Activated CD8-positive, alpha-beta memory T cell treated with anti-CD3 and anti-CD28 coated beads, Interleukin-2, amount 10 ng/mL, durations not matched to agents 7 days and 5 days (primary cell): ENCODE measurements around the gene PPAN. TPM values are rescaled to one million over a fixed set of nuclear protein-coding genes. Genes with fewer than 3 reads are reported as not detected.

Experiments
- ATAC-seq: fragments of 150-1000 bp; cut with Tn5 transposase; one replicate; pipeline ENCODE4 v1.10.0; 2021; ENCODE audit warnings: moderate library complexity
- CTCF ChIA-PET: fragments of 350-600 bp; sonication (Branson Sonifier 250); formaldehyde crosslinking; loops from one replicate; lab custom pipeline; 2021; ENCODE audit warnings: antibody characterized with exemption; lab: Charles Lee
- DNase-seq: peaks from one replicate; pipeline ENCODE4 v3.0.0-alpha.2; 2020
- H3K27ac Mint-ChIP-seq: one replicate; pipeline ENCODE4 v1.8.0; 2021; ENCODE audit warnings: mild to moderate bottlenecking, mixed read lengths
- H3K27me3 Mint-ChIP-seq: one replicate; pipeline ENCODE4 v1.8.0; 2021; ENCODE audit warnings: mixed read lengths
- H3K36me3 Mint-ChIP-seq: one replicate; pipeline ENCODE4 v1.8.0; 2021; ENCODE audit warnings: mild to moderate bottlenecking, mixed read lengths
- H3K4me1 Mint-ChIP-seq: one replicate; pipeline ENCODE4 v1.8.0; 2021; ENCODE audit warnings: mixed read lengths
- H3K4me3 Mint-ChIP-seq: one replicate; pipeline ENCODE4 v1.8.0; 2021; ENCODE audit warnings: mild to moderate bottlenecking, moderate library complexity, mixed read lengths
- H3K9me3 Mint-ChIP-seq: one replicate; pipeline ENCODE4 v1.8.0; 2022; ENCODE audit warnings: low read depth, mixed read lengths
- total RNA-seq, 2 experiments: library from RNA; stranded (reverse); gene quantifications; one replicate each; pipeline ENCODE4 v1.2.3, GENCODE V29; 2021

PPAN gene
- total RNA-seq, 2 experiments from 2014 or later, result 98.5 to 115 TPM

GRCh38 chr19:10120538-10121189 is 14.5 kb downstream of the PPAN start:
- Mint-ChIP-seq H3K36me3 (peaks cover 18% of the 10 kb centered on the region), H3K27ac (no peak overlapping the region), H3K4me3 (no peak overlapping the region), H3K4me1 (peaks cover 30% of the 10 kb centered on the region), H3K27me3 (no peaks in the 10 kb centered on the region), H3K9me3 (no peaks in the 10 kb centered on the region)
- no peak for ATAC-seq
- CTCF ChIA-PET, result interaction anchor here (0.6 to 2.0 kb wide), 13 partner anchors 8 to 363 kb away, joined by 3 to 7 read pairs (median 4); partner anchors contain the start of gene PPAN
- no peak for DNase-seq

DNA sequence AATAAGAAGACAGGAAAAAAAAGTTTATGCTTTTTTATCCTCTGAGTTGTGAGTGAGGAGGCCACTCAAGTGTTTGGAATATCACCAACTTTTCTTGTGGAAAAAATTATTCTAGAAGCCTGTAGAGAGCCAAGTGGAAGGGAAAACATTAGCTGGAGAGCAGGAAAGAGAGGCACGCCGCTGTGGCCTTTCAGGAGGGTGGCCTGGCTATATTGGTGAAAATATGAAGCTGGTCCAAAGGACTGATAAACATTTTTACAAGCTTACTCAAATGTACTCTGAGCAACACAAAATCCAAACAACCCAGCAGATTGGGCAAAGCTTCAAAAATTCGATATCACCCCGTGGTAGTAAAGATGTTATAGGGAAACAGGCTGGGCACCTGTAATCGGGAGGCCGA is 15.9 kb downstream of the PPAN start:
- Mint-ChIP-seq H3K36me3 (peaks cover 15% of the 10 kb centered on the region), H3K4me1 (peaks cover 19% of the 10 kb centered on the region), H3K9me3 (no peaks in the 10 kb centered on the region), H3K27me3 (no peaks in the 10 kb centered on the region), H3K4me3 (no peak overlapping the region), H3K27ac (no peak overlapping the region)
- ATAC-seq, result no peak
- DNase-seq, result no peak
- CTCF ChIA-PET, result interaction anchor here (0.7 to 2.2 kb wide), 3 partner anchors 9 to 1467 kb away, joined by 3 to 9 read pairs (median 7); no protein-coding TSS in a partner anchor

- DNase-seq (no peak), ATAC-seq (no peak)
- Mint-ChIP-seq H3K4me3 (no peak overlapping the region), H3K4me1 (peaks cover 7% of the 10 kb centered on the region), H3K27me3 (no peaks in the 10 kb centered on the region), H3K36me3 (peaks cover 15% of the 10 kb centered on the region), H3K27ac (no peak overlapping the region), H3K9me3 (no peaks in the 10 kb centered on the region)
- CTCF ChIA-PET, result no interaction called here
Observed at GRCh38 chr19:10124429-10124828, 18.3 kb downstream of the PPAN start.

DNA sequence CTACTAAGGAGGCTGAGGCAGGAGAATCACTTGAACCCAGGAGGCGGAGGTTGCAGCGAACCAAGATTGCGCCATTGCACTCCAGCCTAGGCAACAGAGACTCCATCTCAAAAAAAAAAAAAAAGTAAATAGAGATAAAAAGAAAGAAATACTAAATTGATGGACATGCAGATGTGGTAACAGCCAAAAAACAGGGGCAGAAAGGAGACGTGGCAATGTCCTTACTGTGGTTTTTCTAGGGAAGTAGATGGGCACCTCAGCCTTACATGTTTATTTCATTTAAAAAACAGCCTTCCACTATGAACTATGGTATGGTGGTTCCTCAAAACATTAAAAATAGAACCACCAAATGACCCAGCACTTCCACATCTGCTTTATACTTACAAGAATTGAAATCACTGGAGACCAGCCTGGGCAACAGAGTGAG is 20.1 kb downstream of the PPAN start:
- H3K9me3 Mint-ChIP-seq, result no peaks in the 10 kb centered on the region
- H3K4me3 Mint-ChIP-seq, result no peak overlapping the region
- CTCF ChIA-PET, result no interaction called here
- H3K27ac Mint-ChIP-seq, result no peak overlapping the region
- no peak for ATAC-seq
- no peak for DNase-seq
- peaks cover 17% of the 10 kb centered on the region for H3K36me3 Mint-ChIP-seq
- H3K27me3 Mint-ChIP-seq, result no peaks in the 10 kb centered on the region
- H3K4me1 Mint-ChIP-seq, result no peaks in the 10 kb centered on the region

- peaks cover 26% of the 10 kb centered on the region for H3K36me3 Mint-ChIP-seq
- H3K27ac Mint-ChIP-seq, result no peak overlapping the region
- no peak overlapping the region for H3K4me3 Mint-ChIP-seq
- H3K27me3 Mint-ChIP-seq, result no peaks in the 10 kb centered on the region
- ATAC-seq (no peak), DNase-seq (no peak)
- CTCF ChIA-PET, result interaction anchor here (1.1 to 1.5 kb wide), 2 partner anchors 9 to 12 kb away, joined by 3 to 5 read pairs; no protein-coding TSS in a partner anchor
- H3K4me1 Mint-ChIP-seq, result no peaks in the 10 kb centered on the region
- no peaks in the 10 kb centered on the region for H3K9me3 Mint-ChIP-seq
Observed at GRCh38 chr19:10132905-10133304, 26.7 kb downstream of the PPAN start.

DNA sequence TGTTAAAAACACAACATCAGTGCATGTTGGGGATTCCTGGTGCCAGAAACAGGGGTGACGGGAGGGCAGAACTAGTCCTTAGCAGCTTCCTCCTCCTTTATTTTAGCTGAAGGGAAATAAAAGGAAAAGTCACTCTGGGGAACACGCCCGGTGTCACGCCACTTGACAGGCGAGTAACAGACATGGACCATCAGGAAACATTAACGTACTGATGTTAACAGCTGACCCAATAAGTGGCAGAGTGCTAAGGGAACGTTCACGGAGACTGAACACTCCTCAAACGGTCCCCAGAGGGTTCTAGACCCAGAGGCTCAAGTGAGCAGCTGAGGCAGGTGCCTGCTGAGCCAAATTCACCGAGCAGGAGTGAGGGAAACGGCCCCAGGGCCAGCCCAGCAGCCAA is 27.4 kb downstream of the PPAN start:
- H3K27ac Mint-ChIP-seq, result no peak overlapping the region
- H3K27me3 Mint-ChIP-seq, result no peaks in the 10 kb centered on the region
- no peak for ATAC-seq
- no peak for DNase-seq
- H3K9me3 Mint-ChIP-seq, result no peaks in the 10 kb centered on the region
- peaks cover 27% of the 10 kb centered on the region for H3K36me3 Mint-ChIP-seq
- H3K4me1 Mint-ChIP-seq, result no peaks in the 10 kb centered on the region
- no peak overlapping the region for H3K4me3 Mint-ChIP-seq
- CTCF ChIA-PET, result interaction anchor here (1.1 to 1.5 kb wide), 2 partner anchors 8 to 13 kb away, joined by 3 to 5 read pairs; no protein-coding TSS in a partner anchor

DNA sequence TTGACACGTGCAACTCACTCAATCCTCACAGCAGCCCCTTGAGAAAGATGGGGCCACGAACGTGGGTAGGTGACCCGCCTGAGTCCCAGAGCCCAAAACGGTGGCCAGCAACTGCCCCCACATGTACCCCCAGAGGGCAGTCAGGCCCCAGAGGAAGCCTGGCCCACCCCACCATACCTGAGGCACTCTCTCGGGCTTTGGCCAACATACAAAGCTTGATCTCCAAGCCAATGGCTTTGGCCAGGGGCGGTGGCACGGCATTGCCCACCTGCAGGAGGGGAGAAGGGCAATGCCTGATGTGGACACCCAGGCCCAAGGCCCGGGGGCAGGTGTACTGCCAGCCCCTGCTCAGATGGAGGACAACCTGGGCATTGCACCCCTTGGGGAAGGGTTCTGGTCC is 27.9 kb downstream of the PPAN start:
- Mint-ChIP-seq H3K36me3 (peaks cover 32% of the 10 kb centered on the region), H3K27ac (no peak overlapping the region), H3K4me1 (no peaks in the 10 kb centered on the region), H3K9me3 (no peaks in the 10 kb centered on the region), H3K27me3 (no peaks in the 10 kb centered on the region), H3K4me3 (no peak overlapping the region)
- DNase-seq, result no peak
- CTCF ChIA-PET, result no interaction called here
- ATAC-seq, result no peak

- CTCF ChIA-PET, result interaction anchor here (1.0 kb wide), 1 partner anchor 205 kb away, joined by 3 read pairs; no protein-coding TSS in a partner anchor
- no peak overlapping the region for H3K4me3 Mint-ChIP-seq
- no peaks in the 10 kb centered on the region for H3K27me3 Mint-ChIP-seq
- no peaks in the 10 kb centered on the region for H3K9me3 Mint-ChIP-seq
- no peaks in the 10 kb centered on the region for H3K4me1 Mint-ChIP-seq
- DNase-seq (no peak), ATAC-seq (no peak)
- H3K36me3 Mint-ChIP-seq, result peaks cover 33% of the 10 kb centered on the region
- H3K27ac Mint-ChIP-seq, result no peak overlapping the region
Observed at GRCh38 chr19:10135551-10136334, 29.6 kb downstream of the PPAN start.

- Mint-ChIP-seq H3K4me3 (no peak overlapping the region), H3K27ac (no peak overlapping the region), H3K9me3 (no peaks in the 10 kb centered on the region), H3K36me3 (peaks cover 40% of the 10 kb centered on the region), H3K27me3 (no peaks in the 10 kb centered on the region), H3K4me1 (no peaks in the 10 kb centered on the region)
- no peak for DNase-seq
- CTCF ChIA-PET, result no interaction called here
- no peak for ATAC-seq
Observed at GRCh38 chr19:10136936-10137335, 30.8 kb downstream of the PPAN start.

- no peak overlapping the region for H3K4me3 Mint-ChIP-seq
- no peaks in the 10 kb centered on the region for H3K9me3 Mint-ChIP-seq
- no peak overlapping the region for H3K27ac Mint-ChIP-seq
- H3K36me3 Mint-ChIP-seq, result peaks cover 40% of the 10 kb centered on the region
- no peak for ATAC-seq
- H3K4me1 Mint-ChIP-seq, result peaks cover 5% of the 10 kb centered on the region
- no peak for DNase-seq
- H3K27me3 Mint-ChIP-seq, result no peaks in the 10 kb centered on the region
- CTCF ChIA-PET, result interaction anchor here (0.5 to 0.6 kb wide), 2 partner anchors 57 to 121 kb away, joined by 3 read pairs; no protein-coding TSS in a partner anchor
Observed at GRCh38 chr19:10137751-10138682, 31.9 kb downstream of the PPAN start.

GRCh38 chr19:10138879-10139795 is 33.0 kb downstream of the PPAN start:
- Mint-ChIP-seq H3K4me3 (no peak overlapping the region), H3K27ac (no peak overlapping the region), H3K27me3 (no peaks in the 10 kb centered on the region), H3K9me3 (no peaks in the 10 kb centered on the region), H3K36me3 (peaks cover 41% of the 10 kb centered on the region), H3K4me1 (peaks cover 13% of the 10 kb centered on the region)
- ATAC-seq, result no peak
- CTCF ChIA-PET, result no interaction called here
- DNase-seq, result no peak

GRCh38 chr19:10139952-10140351 is 33.8 kb downstream of the PPAN start:
- CTCF ChIA-PET, result interaction anchor here (0.7 kb wide), 1 partner anchor 112 kb away, joined by 3 read pairs; no protein-coding TSS in a partner anchor
- no peaks in the 10 kb centered on the region for H3K9me3 Mint-ChIP-seq
- H3K36me3 Mint-ChIP-seq, result peaks cover 45% of the 10 kb centered on the region

More at GRCh38 chr19:10139952-10140351, 33.8 kb downstream of the PPAN start:
- DNase-seq (no peak), ATAC-seq (no peak)
- no peak overlapping the region for H3K4me3 Mint-ChIP-seq
- H3K27ac Mint-ChIP-seq, result no peak overlapping the region
- H3K27me3 Mint-ChIP-seq, result no peaks in the 10 kb centered on the region
- peaks cover 18% of the 10 kb centered on the region for H3K4me1 Mint-ChIP-seq
